Upper lobe of right lung (tissue), 1 donor: ENCODE results near the gene ALDOA. TPM values are rescaled to one million over a fixed set of nuclear protein-coding genes. Genes with fewer than 3 reads are reported as not detected.

Experiments used
- ATAC-seq: fragments of 200-7000 bp; cut with Tn5 transposase; one replicate; pipeline ENCODE4 v1.9.1; 2020; ENCODE audit warnings: mild to moderate bottlenecking, moderate library complexity
- DNase-seq: peaks from one replicate; pipeline ENCODE4 v3.0.0-alpha.2; 2020
- H3K27ac ChIP-seq: fragments of 200-600 bp; one replicate; pipeline ENCODE4 v1.8.0; 2022
- H3K27me3 ChIP-seq: fragments of 200-600 bp; one replicate; pipeline ENCODE4 v1.8.0; 2022; ENCODE audit warnings: mild to moderate bottlenecking
- H3K36me3 ChIP-seq: fragments of 200-600 bp; one replicate; pipeline ENCODE4 v1.8.0; 2022
- H3K4me1 ChIP-seq: fragments of 200-600 bp; one replicate; pipeline ENCODE4 v1.8.0; 2022
- H3K4me3 ChIP-seq: fragments of 200-600 bp; one replicate; pipeline ENCODE4 v1.8.0; 2022; ENCODE audit warnings: mild to moderate bottlenecking
- H3K9me3 ChIP-seq: fragments of 200-600 bp; one replicate; pipeline ENCODE4 v1.8.0; 2022
- CTCF ChIP-seq: fragments of 200-600 bp; IDR thresholded peaks from one replicate; pipeline ENCODE4 v1.8.0; 2022; ENCODE audit warnings: antibody characterized with exemption
- intact Hi-C: fragments of 100-400 bp; cut with DNase I; formaldehyde crosslinking; loops from one replicate; pipeline ENCODE4 v1.11.0; 2022
- total RNA-seq: library from RNA; stranded (reverse); fragmentation: NEBNext Ultra II Directional; extraction: Animal tissue kit (Norgen Biotek cat#: 25700); gene quantifications from one replicate; pipeline ENCODE4 v1.2.1, GENCODE V29; 2021
- donor health status: DM: no; HTN: yes; CAD: no; lungs with severe emphysema.

Gene ALDOA
- total RNA-seq, 1 donor from 2014 or later, result 689 TPM

- H3K4me1 ChIP-seq, result peaks cover 48% of the 10 kb centered on the region
- H3K9me3 ChIP-seq, result no peaks in the 10 kb centered on the region
- DNase-seq (peak; percentile 72), ATAC-seq (no peak)
- H3K27me3 ChIP-seq, result no peaks in the 10 kb centered on the region
- peaks cover 18% of the 10 kb centered on the region for H3K36me3 ChIP-seq
- no peak for TF ChIP-seq CTCF
- H3K4me3 ChIP-seq, result peak overlapping the region; percentile 84
- H3K27ac ChIP-seq, result peak overlapping the region; percentile 94
- intact Hi-C loops, result no loop called here
Measured at GRCh38 chr16:30095166-30096078, 29.9 kb downstream of the ALDOA start.

- Histone ChIP-seq H3K36me3 (peaks cover 18% of the 10 kb centered on the region), H3K27me3 (no peaks in the 10 kb centered on the region), H3K4me1 (peaks cover 40% of the 10 kb centered on the region), H3K27ac (peak within 1 kb of the TSS; percentile 94), H3K4me3 (peak within 1 kb of the TSS; percentile 84), H3K9me3 (no peaks in the 10 kb centered on the region)
- TF ChIP-seq CTCF, result no peak
- intact Hi-C loops, result no loop called here
- ATAC-seq (peak; percentile 80), DNase-seq (peak; percentile 96)
Measured at GRCh38 chr16:30096105-30096861, 30.7 kb downstream of the ALDOA start, which contains the start of gene YPEL3. Gene YPEL3, minus strand, starts transcription at chr16:30096213. Its CDS starts 731 bp downstream, at chr16:30095482.

GRCh38 chr16:30096862-30097563, 31.5 kb downstream of the ALDOA start:
- peak overlapping the region; percentile 84 for H3K4me3 ChIP-seq
- H3K4me1 ChIP-seq, result peaks cover 36% of the 10 kb centered on the region
- no peaks in the 10 kb centered on the region for H3K27me3 ChIP-seq
- DNase-seq (no peak), ATAC-seq (no peak)
- H3K36me3 ChIP-seq, result peaks cover 18% of the 10 kb centered on the region
- H3K9me3 ChIP-seq, result no peaks in the 10 kb centered on the region
- no peak for TF ChIP-seq CTCF
- intact Hi-C loops, result no loop called here
- H3K27ac ChIP-seq, result peak overlapping the region; percentile 94

GRCh38 chr16:30104090-30104489, 38.5 kb downstream of the ALDOA start:
- H3K4me3 ChIP-seq, result no peak overlapping the region
- no peaks in the 10 kb centered on the region for H3K9me3 ChIP-seq
- DNase-seq (no peak), ATAC-seq (peak; percentile 5)
- H3K4me1 ChIP-seq, result no peaks in the 10 kb centered on the region
- intact Hi-C loops, result no loop called here
- no peaks in the 10 kb centered on the region for H3K27me3 ChIP-seq
- peak overlapping the region; percentile 42 for H3K27ac ChIP-seq
- H3K36me3 ChIP-seq, result peaks cover 30% of the 10 kb centered on the region
- no peak for TF ChIP-seq CTCF

- H3K9me3 ChIP-seq, result no peaks in the 10 kb centered on the region
- ATAC-seq (peak; percentile 96), DNase-seq (peak; percentile 82)
- no peak overlapping the region for H3K4me3 ChIP-seq
- peaks cover 30% of the 10 kb centered on the region for H3K36me3 ChIP-seq
- H3K27me3 ChIP-seq, result no peaks in the 10 kb centered on the region
- intact Hi-C loops, result no loop called here
- no peaks in the 10 kb centered on the region for H3K4me1 ChIP-seq
- H3K27ac ChIP-seq, result peak overlapping the region; percentile 42
- no peak for TF ChIP-seq CTCF
Measured at GRCh38 chr16:30104492-30104891, 38.9 kb downstream of the ALDOA start.
